OCI-LY1 (cell line): ENCODE measurements around the gene BRS3.

ENCODE experiments used
- CTCF ChIP-seq: fragments of 200-600 bp; sonication (generic), shearing (Covaris generic); IDR thresholded peaks from 2 replicates; pipeline ENCODE4 v1.5.1; 2017; ENCODE audit warnings: mild to moderate bottlenecking, antibody characterized with exemption, low read length, moderate library complexity, mixed read lengths
- EZH2 ChIP-seq: fragments of 200-600 bp; sonication (generic), shearing (Covaris generic); IDR thresholded peaks from 2 replicates; pipeline ENCODE4 v1.8.0; 2017; ENCODE audit warnings: borderline replicate concordance, mixed run types, mild to moderate bottlenecking, antibody characterized with exemption, low read length, moderate library complexity, mixed read lengths

DNA sequence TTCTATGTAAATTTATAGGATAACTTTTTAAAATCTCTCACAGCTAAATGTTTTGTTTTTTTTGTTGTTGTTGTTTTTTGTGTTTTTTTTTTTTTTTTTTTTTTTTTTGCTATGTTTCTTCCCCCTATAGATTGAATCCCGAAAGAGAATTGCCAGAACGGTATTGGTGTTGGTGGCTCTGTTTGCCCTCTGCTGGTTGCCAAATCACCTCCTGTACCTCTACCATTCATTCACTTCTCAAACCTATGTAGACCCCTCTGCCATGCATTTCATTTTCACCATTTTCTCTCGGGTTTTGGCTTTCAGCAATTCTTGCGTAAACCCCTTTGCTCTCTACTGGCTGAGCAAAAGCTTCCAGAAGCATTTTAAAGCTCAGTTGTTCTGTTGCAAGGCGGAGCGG is 4.1 kb downstream of the BRS3 start:
- TF ChIP-seq CTCF (no peak), EZH2 (no peak)
